Measurements from ENCODE around the gene ZSCAN1.

- TF ChIP-seq CTCF (IDR thresholded peaks at IDR 0.05) (no peak), POLR2AphosphoS5 (IDR thresholded peaks at IDR 0.05) (no peak)
Measured at GRCh38 chr19:58059671-58060078, 25.9 kb downstream of the ZSCAN1 start.
